Retina (tissue), 1 donor: Measurements from ENCODE around the gene MARCHF10.
"Not testable (repeated sequence)": the region's sequence is repeated elsewhere in the genome, so short reads cannot be mapped to it uniquely, and the experiment has no call there.

Experiments used
- DNase-seq: peaks from one replicate; pipeline ENCODE4 v3.0.0-alpha.2; 2016

The MARCHF10 gene, protein sequence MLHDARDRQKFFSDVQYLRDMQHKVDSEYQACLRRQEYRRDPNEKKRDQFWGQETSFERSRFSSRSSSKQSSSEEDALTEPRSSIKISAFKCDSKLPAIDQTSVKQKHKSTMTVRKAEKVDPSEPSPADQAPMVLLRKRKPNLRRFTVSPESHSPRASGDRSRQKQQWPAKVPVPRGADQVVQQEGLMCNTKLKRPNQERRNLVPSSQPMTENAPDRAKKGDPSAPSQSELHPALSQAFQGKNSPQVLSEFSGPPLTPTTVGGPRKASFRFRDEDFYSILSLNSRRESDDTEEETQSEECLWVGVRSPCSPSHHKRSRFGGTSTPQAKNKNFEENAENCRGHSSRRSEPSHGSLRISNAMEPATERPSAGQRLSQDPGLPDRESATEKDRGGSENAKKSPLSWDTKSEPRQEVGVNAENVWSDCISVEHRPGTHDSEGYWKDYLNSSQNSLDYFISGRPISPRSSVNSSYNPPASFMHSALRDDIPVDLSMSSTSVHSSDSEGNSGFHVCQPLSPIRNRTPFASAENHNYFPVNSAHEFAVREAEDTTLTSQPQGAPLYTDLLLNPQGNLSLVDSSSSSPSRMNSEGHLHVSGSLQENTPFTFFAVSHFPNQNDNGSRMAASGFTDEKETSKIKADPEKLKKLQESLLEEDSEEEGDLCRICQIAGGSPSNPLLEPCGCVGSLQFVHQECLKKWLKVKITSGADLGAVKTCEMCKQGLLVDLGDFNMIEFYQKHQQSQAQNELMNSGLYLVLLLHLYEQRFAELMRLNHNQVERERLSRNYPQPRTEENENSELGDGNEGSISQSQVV

DNA sequence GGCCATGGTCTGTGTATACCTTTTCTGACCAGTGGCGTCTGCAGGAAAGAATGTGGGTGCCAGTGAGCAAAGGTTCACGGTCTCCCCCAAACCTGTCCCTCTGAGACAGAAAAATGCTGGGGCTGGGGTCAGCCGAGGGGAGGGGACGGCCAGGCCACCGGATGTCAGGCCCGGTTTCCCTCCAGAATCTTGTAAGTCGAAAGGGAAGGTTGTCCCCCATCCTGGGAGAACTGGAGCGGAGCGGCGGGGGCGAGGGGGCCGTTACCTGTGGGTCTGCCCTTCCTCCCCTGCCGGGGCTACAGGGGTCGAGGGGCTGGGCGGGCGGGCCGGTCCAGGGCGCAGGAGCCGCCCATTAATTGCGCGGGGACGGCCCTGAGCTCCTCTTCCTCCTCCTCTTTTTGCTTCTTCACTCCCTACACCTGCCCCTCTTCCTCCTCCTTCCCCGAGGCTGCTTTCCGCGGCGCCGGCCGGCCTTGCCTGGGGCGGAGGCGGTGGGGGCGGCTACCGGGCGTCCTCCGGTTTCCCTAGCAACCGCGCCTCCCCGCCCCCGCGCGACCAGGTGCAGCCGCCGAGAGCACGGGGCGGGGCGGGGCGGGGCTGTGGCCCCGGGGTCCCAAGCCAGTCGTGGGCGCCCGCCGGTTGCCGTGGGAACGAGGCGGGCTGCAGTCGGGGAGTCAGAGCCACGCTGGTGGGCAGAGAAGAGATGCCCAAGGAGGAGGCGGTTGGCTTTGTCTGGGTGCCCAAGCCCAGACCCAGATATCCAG is at the start of gene MARCHF10:
Gene MARCHF10 (minus strand): TSS at position 503 of the 764 bp plus-strand sequence. CDS start 6,579 bp downstream, outside the sequence.
- no peak for DNase-seq

DNA sequence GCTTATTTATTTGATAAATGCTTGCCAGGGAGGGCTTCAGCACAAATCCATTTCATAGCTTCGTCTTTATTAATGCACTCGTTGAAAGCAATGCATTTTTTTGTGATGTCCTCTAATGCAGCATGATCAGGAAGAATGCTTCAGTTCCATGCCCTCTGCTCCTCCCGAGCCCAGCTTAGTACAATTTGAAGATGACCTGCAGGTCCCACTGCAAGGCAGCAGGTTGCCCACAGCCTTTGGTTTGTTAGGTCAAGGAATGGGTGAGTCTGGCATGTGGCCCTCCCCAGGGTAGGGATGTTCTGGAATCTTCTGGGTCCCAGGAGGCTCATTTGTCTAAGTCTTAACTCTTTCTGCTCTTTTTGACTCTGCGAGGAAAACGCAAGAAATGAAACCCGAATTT is 49.4 kb upstream of the MARCHF10 start:
- no peak for DNase-seq

DNA sequence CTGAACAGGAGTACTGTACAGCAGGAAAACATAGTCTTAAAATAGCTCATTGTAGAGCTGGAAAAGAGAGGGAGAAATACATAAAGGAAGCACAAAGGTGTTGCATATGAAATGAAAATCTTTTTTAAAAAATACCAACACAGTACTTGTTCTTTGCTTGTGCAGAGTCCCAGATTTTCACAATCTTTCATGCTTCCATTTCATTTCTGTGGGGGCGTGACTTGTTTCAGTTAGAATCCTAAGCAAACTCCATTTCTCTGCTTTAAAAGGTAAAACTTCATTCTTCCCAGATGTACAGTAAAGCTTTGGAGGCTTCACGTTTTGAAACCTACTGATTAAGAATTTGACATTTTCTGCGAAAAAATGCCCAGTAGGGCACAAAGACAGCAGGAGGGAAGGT is 48.5 kb upstream of the MARCHF10 start:
- DNase-seq, result no peak

DNA sequence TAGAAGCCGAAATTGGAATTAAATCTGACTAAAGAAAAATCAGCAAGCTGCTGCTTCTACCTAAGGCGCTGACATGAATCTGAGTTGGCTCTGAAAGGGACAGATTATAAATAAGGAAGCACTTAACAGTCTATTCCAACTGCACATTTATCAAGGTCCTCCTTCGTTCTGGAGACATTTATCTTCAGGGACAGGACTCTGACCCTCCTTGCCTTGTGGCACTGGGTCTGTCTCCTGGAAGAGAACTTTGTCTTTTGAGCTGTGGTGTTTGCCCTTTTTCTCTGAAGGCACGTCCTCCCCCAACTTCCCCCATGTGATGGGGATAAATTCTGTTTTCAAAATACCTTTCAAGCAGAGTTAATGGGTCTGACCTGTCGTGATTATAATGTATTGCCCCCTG is 47.0 kb upstream of the MARCHF10 start:
- no peak for DNase-seq

DNA sequence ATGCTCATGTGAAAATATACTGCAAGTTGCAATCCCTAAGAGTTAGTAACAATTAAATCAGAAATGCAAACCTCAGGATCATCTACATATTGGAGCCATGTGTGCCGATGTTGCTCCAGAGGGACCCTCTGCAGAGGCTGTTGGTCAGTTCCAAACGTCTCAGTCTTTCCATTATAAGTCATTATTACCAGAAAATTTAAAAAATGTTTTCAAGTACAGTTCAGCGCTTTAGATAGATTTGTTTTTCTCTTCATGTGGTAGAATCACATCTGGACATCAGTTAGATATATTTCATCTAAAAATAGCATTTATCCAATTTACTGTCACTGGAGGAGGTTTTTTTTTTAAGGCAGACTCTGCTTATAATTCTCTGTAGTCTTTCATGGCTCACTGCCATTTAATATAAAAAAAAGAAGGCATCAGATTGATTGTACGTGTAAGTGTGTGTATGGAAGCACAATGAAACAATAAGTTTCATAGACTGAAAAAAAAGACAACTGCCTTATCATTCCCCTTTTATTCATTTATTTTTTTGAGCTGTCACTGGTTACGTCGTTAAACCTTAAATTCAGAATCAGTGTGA is 46.1 kb upstream of the MARCHF10 start:
- DNase-seq, result no peak

DNA sequence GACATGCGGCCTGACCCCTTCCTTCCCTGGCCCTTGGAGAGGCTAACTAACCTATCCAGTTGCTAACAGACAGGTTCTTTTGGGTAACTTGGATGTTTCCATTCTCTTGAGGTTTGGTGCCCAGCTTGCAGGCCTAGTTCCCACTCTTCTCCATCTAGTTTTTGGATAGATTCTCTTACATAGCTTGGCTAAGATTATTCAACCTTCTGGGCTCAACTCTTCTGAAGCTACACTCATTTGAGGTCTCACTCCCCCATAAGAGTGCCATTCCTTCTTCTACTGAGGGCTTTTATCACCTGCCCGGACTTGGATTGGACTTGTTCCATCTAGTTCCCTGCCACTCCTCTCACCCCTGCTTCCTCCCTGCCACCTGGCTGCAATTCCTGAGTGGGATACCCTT is 44.1 kb upstream of the MARCHF10 start:
- DNase-seq, result no peak

DNA sequence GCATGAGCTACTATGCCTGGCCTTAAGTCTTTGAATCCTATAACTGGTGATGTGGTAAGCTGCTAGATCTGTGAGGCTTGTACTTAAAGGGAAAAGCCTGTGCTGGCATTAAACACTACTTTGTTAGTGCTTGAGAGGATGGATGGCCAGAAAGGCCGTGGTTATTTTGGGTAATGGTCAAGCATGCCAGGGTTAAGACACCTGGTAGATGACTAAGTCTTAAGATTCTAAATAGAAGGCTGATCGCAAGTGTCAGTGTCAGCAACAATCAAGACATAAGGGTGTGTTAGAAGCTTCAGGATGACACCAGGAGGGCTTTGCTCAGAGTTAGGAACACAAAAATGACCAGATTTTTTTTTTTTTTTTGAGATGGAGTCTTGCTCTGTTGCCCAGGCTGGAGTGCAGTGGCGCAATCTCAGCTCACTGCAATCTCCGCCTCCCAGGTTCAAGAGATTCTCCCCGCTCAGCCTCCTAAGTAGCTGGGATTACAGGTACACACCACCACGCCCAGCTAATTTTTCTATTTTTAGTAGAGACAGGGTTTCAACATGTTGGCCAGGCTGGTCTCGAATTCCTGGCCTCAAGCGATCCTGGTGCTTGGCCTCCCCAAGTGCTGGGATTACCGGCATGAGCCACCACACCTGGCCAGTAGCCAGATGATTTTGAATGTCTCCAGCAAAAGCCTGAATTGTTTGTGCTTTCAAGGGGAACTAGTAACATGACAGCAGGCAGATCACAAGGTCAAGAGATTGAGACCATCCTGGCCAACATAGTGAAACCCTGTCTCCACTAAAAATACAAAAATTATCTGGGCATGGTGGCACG is 41.7 kb upstream of the MARCHF10 start:
- DNase-seq, result not testable (repeated sequence)

DNA sequence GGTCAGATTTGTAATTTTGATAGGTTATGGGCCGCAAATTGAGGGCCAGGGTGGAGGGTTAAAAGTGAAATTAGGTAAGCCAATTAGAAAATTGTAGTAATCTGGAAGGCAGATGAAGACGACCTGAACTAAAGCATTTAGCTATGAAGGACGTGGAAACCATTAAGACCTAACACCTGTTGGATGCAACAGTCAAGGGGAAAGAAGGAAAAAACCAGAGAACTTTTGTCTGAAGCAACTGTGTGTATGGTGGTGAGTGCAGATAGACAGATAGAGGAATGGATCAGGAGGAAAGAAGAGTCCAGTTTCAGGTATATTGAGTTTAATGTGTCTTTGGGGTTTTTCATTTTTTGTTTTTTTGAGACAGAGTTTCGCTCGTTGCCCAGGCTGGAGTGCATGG is 40.2 kb upstream of the MARCHF10 start:
- DNase-seq, result no peak

DNA sequence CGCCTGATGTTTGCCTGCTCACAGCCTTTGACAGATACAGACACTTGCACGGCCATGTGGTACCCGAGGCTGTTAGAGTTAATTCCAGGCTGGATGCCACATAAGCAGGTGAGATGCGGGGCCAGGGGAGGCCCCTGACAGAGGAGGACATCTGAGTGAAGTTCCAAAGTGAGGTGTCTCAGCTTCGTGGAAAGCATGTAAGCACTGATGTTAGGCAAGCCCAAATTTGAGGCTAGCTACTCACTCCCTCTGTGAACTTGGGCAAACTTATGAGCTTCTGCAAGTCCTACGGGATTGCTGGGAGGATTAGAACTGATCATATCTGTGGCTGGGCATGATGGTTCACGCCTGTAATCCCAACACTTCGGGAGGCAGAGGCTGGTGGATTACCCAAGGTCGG is 39.3 kb upstream of the MARCHF10 start:
- no peak for DNase-seq

DNA sequence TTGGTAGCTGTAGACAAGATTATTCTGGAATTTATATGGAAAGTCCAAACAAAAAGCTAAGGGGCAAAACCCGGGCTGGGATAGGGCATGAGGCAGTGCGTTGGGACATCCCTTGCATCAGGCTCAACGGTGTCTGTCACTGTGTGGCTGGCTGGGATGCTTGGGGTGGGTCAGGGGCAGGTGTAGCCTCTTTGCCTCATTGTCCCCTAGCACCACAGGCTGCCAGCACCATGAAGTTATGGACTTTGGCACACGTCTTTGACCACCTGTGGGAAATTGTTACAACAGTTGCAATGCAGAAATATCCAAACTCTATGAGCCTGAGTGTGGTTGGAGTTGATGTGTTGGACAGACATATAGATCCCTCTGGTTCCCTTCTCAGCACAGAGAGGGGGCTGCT is 32.8 kb upstream of the MARCHF10 start:
- no peak for DNase-seq

DNA sequence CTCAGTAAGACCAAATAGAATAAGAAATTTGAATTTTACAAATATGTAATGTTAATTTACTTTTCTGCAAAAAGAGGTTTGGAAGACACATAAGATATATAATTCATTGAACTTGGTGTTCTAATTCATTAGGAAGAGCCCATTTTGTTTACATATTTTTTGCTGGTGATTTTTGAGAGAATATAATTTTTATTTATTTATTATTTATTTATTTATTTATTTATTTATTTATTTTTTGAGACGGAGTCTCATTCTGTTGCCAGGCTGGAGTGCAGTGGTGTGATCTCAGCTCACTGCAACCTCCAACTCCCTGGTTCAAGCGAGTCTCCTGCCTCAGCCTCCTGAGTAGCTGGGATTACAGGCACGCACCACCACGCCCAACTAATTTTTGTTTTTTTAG is 25.7 kb upstream of the MARCHF10 start:
- not testable (repeated sequence) for DNase-seq

DNA sequence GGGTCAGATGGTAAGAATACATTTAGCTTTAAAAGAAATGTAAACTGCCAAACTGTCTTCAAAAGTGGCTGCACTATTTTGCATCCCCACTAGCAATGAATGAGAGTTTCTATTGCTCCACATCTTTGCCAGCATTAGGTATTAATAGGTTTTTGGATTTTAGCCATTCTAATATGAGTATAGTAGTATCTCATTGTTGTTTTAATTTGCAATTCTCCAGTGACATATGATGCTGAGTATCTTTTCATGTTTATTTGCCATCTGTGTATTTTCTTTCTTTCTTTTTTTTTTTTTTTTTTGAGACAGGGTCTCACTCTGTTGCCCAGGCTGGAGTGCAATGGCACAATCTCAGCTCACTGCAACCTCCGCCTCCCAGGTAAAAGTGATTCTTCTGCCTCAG is 24.3 kb upstream of the MARCHF10 start:
- DNase-seq, result no peak

DNA sequence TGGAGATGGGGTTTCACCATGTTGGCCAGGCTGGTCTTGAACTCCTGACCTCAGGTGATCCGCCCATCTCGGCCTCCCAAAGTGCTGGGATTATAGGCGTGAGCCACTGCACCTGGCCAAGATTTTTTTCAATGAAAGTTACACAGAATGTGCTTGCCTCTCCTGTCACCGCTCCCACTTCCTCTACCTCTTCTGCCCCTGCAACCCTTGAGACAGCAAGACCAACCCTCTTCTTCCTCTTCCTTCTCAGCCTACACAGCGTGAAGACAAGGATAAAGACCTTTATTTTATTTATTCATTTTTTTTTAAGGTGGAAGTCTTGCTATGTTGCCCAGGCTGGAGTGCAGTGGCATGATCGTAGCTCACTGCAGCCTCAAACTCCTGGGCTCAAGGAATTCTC is 23.0 kb upstream of the MARCHF10 start:
- DNase-seq, result not testable (repeated sequence)

DNA sequence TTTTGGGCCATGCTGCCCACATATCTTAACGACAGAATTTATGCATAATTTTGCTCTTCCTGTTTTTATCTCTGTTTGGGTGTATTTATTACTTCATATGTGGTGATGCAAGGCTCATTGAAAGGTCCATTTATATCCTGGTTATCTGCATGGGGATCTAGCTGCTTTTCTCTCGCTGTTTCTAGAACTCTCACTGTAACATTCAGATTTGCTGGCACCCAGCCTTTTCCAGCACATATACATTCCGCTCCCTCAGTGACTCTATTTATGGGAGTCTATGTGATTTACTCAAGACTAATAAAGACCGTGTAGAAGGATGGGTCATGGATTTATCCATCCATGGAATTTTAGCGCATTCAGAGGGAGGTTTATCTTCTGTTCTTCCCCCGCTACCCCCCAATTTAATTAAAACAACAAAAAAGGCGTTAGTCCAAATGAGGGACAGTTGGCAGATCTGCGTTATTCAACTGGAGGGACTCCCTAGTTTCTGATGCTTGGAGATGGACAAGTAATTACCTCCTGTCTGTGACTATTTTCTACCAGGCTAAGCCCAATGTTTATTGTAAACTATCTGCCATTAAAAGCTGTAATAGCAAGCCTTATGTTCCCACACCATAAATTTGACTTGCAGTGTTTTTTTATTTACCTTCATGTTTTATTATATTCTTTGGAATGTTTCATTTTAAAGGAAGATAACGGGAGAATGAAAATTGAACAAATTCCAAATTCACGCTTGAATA is 19.8 kb upstream of the MARCHF10 start:
- DNase-seq, result peak; percentile 34

DNA sequence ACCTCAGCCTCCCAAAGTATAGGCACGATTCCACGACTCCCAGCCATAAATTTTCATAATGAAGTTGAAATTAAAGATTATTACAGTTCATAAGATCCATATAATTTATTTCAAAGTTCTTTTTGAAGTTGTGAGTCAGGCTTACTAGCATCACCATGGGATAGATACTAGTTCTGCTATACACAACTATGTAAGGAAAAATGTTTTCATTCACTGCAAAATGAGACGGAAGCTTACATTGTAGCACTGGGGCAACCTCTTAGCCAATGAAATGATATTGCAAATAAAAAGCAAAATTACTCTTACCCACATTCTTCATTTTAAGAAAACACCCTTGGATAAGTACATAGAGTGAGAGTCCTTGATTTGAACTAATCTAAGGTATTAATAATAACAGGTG is 18.8 kb upstream of the MARCHF10 start:
- DNase-seq, result no peak

DNA sequence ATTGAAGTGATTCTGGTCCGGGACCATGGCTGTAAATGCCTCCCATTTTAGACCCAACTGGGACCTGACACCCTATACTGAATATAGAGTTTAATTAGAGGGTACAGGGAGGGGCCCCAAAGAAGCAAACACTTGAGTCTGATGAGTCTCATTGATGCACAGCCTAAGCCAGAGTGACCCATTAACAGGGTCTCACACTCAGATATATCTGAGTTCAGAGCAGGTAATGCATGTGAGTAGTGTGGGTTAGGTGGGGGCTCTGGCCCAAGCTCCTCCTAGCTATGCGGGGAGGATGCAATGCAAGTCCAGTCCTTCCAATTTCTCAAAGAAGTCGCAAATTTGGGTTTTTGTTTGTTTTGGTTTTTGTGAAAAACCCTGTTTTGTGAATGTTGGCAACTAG is 17.1 kb upstream of the MARCHF10 start:
- DNase-seq, result no peak

DNA sequence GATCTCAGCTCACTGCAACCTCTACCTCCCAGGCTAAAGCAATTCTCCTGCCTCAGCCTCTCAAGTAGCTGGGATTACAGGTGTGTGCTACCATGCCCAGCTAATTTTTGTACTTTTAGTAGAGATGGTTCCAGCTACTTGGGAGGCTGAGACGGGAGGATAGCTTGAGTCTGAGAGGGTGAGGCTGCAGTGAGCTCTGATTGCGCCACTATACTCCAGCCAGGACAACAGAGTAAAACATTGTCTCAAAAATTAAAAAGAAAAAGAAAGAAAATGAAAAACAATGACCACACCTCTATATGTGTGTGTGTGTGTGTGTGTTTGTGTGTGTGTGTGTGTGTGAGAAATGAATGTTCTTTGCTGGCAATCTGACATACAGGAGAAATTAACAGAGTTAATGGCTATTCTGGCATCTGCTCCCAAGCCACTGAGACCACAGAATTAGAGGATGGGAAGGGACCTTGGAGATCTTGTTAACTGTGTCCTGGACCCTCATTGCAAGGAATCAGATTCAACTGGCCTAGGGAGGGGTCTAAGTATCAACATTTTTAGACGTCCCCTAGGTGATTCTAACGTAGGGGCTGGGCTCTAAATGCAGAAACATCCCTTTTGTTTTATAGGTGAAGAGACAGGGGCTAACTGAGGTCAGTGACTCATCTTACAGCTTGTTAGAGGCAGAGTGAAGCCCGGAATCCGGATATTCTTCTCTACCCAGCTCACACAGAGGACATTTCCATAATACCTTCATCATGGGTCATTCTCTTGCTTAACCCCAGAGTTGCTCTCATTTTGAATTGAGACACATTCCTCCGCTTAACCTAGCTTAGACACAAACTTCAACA is 16.4 kb upstream of the MARCHF10 start:
- no peak for DNase-seq

DNA sequence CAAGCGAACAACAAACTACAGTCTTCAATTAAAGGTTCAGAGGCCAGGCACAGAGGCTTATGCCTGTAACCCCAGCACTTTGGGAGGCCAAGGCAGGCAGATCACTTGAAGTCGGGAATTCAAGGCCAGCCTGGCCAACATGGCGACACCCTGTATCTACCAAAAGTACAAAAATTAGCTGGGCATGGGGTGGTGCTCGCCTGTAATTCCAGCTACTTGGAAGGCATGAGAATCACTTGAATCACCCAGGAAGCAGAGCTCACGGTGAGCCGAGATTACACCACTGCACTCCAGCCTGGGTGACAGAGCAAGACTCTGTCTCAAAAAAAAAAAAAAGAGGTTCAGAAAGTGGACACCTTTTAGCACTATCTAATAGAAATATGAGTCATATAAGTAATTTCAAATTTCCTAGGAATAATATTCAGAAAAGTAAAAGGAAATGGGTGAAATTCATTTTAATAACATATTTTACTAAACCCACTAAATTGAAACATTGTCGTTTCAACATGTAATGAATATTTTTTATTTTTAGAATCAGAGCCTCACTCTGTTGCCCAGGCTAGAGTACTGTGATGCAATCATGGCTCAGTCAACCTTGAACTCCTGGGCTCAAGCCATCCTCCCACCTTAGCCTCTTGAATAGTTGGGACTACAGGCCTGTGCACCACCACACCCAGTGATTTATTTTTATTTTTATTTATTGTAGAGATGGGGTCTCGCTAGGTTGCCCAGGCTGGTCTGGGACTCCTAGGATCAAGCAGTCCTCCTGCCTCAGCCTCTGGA is 15.2 kb upstream of the MARCHF10 start:
- DNase-seq, result no peak

DNA sequence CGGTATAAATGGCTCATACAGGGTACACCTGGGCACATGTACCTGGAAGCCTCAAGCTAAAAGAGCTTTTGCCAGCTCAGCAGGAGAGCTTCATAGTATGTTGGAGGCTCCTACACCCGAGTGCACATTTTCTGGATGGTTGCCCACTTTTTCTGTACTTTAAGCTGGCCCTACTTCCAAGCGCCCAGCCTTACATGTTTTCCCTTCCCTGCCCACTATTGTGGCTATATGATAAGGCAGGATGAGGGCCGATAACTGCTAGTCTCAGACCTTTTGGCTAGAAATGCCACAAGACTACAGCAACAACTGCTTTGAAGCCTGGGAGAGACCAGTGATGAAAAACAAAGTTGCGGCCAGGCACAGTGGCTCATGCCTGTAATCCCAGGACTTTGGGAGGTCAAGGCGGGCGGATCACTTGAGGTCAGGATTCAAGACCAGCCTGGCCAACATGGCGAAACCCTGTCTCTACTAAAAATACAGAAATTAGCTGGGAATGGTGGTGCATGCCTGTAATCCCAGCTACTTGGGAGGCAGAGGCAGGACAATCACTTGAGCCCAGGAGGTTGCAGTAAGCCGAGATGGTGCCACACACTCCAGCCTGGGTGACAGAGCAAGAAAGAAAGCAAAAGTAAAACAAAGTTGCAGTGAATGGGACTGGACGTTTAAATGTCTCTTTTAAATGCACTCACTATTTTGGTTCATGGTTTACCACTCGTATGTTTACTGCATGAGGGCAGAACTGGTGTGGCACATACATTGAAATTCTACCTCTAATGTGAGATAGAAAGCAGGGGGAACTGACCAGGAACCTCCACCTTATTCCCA is 14.2 kb upstream of the MARCHF10 start:
- DNase-seq, result no peak
